GM12874 (cell line): Measurements from ENCODE around the gene QKI.

Experiments
- CTCF ChIP-seq: IDR thresholded peaks from 2 replicates; pipeline ENCODE4 v1.5.1; 2011; ENCODE audit warnings: low read depth, mild to moderate bottlenecking, control low read depth, low read length, moderate library complexity; ENCODE audit not compliant: insufficient read depth

Gene QKI

GRCh38 chr6:163427498-163428254, 13.2 kb downstream of the QKI start:
- TF ChIP-seq CTCF, result no peak

GRCh38 chr6:163428373-163428772, 13.9 kb downstream of the QKI start:
- TF ChIP-seq CTCF, result no peak

GRCh38 chr6:163429858-163430448, 15.4 kb downstream of the QKI start:
- no peak for TF ChIP-seq CTCF

DNA sequence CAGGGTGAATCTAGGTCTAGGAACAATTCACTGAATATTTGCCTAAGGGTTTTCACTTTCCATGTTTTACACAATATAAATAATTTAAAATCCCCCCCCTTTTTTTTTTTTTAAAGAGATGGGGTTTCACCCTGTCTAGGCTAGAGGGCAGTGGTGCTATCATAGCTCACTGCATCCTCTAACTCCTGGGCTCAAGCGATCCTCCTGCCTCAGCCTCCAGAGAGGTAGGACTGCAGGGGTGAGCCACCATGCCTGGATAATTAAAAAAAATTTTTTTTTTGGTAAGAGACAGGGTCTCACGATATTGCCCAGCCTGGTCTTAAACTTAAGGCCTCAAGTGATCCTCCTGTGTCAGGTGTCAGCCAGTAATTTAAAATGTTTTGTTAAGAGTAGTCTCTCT, 17.8 kb downstream of the QKI start:
- no peak for TF ChIP-seq CTCF

- TF ChIP-seq CTCF, result no peak
These were observed 20.5 kb downstream of the QKI start for GRCh38 chr6:163435023-163435422.

GRCh38 chr6:163436843-163437242, 22.3 kb downstream of the QKI start:
- TF ChIP-seq CTCF, result no peak

DNA sequence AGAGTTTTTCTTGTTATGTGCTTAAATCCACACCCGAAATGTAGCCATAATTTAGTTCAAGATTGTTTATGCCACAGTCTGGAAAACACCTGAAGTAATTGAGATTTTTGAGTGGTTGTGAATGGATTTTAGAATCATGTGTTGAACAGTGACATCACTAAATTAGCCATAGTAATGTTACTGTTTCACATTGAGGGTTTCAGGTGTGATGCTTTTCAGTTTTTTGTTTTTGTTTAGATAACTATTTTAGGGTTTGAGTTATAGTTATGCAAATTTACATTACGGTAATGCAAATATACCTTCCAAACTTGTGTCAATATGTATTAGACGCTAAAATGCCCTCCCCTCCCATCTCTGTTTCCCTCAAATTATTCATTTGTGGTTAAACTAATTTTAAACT, 22.9 kb downstream of the QKI start:
- no peak for TF ChIP-seq CTCF
